ENCODE measurements around the gene SLC41A3.

Gene SLC41A3

DNA sequence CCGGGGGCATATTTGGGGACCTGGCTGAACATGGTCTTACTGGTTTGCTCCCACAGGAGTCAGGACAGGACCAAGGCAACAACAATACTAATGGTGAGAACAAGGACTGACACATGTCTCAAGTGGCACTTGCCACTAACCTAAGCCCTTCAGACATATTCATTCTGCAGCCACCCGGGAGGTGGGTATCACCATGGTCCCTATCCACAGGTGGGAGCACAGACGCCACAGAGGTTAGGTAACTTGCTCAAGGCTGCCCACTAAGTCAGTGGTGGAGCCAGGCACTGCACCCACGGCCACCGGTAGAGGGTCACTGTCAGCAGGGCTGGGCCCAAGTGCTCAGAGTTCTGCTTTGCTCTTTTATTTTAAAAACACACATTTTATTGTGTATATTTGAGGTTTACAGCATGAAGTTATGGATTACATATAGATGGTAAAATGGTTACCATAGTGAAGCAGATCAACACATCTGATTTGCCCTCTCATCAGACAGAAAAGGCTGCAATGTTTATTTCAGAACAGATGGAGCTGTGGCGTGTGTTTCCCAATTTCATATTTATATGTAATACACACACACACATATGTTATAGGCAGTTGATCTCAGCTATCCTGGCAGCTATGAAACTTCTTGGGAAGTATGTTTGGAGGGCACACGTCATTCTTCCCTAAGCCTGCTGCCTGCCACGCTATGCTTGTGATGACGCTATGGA is 30.0 kb upstream of the SLC41A3 start:
- Mint-ChIP-seq H3K36me3 (no peaks in the 10 kb centered on the region), H3K4me1 (no peaks in the 10 kb centered on the region), H3K4me3 (no peak overlapping the region), H3K9me3 (no peaks in the 10 kb centered on the region), H3K27me3 (peaks cover 4% of the 10 kb centered on the region), H3K27ac (no peak overlapping the region)
- ATAC-seq (ENCODE audit: low read depth) (peak; percentile 57), DNase-seq (ENCODE audit: low spot score in 2 of 2) (no peak)

DNA sequence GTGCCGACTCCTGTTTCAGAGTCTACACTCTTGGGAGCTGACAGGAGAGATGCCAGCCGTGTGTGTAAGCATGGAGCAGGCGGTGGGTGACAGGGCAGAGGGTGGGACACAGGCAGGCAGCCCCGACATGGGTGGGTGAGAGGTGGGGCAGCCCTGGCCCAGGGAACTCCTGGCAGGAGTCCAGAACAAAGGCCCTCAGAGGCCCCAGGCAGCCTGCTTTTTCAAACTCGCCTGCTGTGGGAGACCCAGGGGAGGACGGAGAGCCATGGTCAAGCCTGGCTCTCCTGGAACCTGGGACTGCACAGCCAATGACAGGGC is 29.3 kb upstream of the SLC41A3 start:
- ATAC-seq (ENCODE audit: low read depth) (no peak), DNase-seq (ENCODE audit: low spot score in 2 of 2) (no peak)
- H3K27me3 Mint-ChIP-seq = peaks cover under 1% of the 10 kb centered on the region
- H3K4me3 Mint-ChIP-seq = no peak overlapping the region
- no peaks in the 10 kb centered on the region for H3K4me1 Mint-ChIP-seq
- no peak overlapping the region for H3K27ac Mint-ChIP-seq
- H3K9me3 Mint-ChIP-seq = no peaks in the 10 kb centered on the region
- no peaks in the 10 kb centered on the region for H3K36me3 Mint-ChIP-seq

DNA sequence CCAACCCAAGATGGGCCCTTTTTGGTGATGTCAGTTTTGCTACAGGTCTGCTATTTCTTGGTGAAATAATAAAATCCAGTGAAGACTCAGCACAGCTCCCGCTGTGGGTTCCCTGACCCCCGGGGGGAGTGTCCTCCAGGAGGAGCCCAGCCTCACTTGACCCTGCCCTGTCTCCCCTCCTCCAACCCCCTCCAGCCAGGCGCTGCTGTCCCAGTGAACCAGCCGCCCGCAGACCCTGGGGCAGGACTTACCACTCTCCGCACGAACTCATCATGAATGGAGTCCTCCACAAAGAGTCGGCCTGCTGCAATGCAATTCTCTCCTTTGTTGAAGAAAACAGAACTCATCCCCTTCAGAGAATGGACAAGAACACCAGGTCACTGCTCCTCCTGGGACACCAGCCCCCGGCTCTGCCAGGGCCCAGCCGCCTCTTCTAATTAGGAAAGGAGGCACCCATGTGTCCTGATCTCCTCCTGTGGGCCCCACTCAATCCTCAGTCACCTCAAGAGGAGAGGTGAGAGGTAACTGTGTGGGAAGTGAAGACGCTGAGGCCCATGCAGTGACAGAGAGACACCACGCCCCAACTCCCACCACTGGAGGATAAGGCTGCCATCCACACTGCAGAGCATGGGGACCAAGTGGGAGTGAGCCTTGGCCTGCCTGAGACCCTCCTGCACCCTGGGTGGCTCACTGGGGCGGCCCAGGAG is 28.8 kb upstream of the SLC41A3 start:
- no peak overlapping the region for H3K27ac Mint-ChIP-seq
- H3K9me3 Mint-ChIP-seq = no peaks in the 10 kb centered on the region
- no peak overlapping the region for H3K4me3 Mint-ChIP-seq
- no peaks in the 10 kb centered on the region for H3K36me3 Mint-ChIP-seq
- no peaks in the 10 kb centered on the region for H3K27me3 Mint-ChIP-seq
- no peaks in the 10 kb centered on the region for H3K4me1 Mint-ChIP-seq
- no peak for DNase-seq (ENCODE audit: low spot score in 2 of 2)
- ATAC-seq (ENCODE audit: low read depth) = no peak

DNA sequence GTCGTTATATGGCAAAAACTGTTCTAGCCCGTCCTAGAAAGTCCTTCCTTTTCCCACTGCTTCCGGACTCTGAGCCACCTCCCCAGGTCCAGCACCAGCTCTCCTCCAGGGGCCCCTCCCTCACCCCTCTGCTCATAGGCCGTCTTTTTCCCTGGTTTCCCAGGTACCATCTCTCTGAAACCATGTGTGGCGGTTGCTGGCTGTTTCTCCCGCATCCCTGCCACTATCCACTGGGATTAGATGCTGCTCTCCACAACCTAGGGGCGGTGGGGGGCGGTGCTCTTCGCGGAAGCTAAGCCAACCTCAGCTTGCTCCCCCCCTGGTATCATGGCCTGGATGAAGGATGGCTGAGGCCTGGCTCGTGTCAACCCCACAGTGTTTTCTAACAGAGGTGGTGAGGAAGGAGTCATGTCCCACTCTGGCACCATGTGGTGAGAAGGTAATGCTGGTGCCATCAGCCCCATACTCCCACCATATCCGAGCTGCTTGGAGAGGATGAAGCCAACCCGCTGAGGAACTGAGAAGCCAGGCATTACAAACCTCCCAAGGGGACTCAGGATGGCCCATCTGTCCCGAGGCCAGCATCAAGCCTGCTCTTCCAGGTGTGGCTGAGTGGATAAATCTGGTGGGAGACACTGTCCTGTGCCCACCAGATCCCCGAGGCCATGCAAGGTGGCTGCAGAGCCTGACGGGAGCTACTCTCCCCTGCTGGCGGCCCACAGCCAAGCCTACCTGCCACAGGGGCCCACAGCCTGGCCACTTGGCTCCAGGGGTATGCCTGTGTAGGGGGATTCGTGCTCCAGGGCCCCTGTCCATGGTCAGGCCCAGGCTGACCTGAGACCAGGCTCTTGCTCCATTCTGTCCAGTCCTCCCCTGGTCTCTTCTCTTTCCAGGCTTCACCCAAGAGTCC is 27.9 kb upstream of the SLC41A3 start:
- H3K4me3 Mint-ChIP-seq = no peak overlapping the region
- H3K4me1 Mint-ChIP-seq = no peaks in the 10 kb centered on the region
- DNase-seq (ENCODE audit: low spot score in 2 of 2) (no peak), ATAC-seq (ENCODE audit: low read depth) (no peak)
- H3K9me3 Mint-ChIP-seq = no peaks in the 10 kb centered on the region
- no peak overlapping the region for H3K27ac Mint-ChIP-seq
- H3K36me3 Mint-ChIP-seq = no peaks in the 10 kb centered on the region
- no peaks in the 10 kb centered on the region for H3K27me3 Mint-ChIP-seq

DNA sequence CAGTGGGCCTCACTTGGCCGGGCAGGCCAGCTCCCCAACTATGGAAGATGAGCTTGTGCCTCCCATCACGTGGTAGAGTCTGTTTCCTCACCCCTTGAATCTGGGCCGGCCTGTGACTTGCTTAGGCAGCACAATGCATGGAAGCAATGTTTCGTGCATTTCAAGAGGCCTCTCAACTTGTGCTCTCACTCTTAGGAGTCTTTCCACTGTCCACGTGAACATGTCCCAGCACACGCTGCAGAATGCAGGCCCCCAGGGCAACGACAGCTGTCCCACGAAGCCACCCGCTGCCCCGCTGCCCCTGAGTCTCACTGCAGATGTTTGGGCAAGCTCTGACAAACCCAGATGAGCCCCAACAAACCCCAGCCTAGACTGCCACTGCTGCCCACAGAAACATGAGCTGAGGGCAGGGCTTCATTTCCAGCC is 27.2 kb upstream of the SLC41A3 start:
- Mint-ChIP-seq H3K9me3 (no peaks in the 10 kb centered on the region), H3K27me3 (no peaks in the 10 kb centered on the region), H3K4me1 (no peaks in the 10 kb centered on the region), H3K4me3 (no peak overlapping the region), H3K36me3 (no peaks in the 10 kb centered on the region), H3K27ac (no peak overlapping the region)
- ATAC-seq (ENCODE audit: low read depth) (no peak), DNase-seq (ENCODE audit: low spot score in 2 of 2) (no peak)

DNA sequence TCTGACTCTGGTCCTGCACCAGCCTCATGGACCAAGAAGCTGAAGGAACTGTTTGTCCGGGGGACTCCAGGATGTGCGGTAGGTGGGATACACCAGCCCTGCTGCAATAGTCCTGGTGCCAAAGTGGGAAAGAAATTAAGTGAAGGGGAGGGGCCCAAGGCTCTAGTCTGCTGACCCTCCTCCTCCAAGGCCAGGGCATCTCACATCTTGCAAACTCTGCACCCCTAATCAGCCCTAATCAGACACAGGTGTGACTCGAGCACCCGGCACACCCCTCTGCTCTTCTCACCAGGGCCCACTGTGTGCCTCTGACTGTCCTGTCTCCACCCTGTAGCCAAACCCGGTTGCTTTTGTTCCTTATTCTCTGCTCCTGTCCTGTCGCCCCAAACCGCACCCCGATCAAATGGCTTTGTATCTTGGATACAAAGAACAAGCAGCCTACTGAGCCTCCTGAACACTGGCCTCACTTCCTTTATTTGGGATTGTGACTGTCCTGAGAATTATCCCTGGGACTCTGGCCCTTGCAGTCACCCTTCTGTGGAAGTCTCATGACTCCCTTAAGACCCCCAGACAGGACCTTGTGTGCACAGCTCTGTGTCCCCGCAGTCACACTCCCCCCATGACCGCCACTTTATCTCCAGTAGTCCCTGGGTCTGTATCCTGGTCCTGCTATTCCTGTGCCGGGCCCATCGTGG is 26.7 kb upstream of the SLC41A3 start:
- Mint-ChIP-seq H3K4me3 (no peak overlapping the region), H3K27ac (no peak overlapping the region), H3K27me3 (no peaks in the 10 kb centered on the region), H3K4me1 (no peaks in the 10 kb centered on the region), H3K36me3 (no peaks in the 10 kb centered on the region), H3K9me3 (no peaks in the 10 kb centered on the region)
- DNase-seq (ENCODE audit: low spot score in 2 of 2) (no peak), ATAC-seq (ENCODE audit: low read depth) (no peak)

DNA sequence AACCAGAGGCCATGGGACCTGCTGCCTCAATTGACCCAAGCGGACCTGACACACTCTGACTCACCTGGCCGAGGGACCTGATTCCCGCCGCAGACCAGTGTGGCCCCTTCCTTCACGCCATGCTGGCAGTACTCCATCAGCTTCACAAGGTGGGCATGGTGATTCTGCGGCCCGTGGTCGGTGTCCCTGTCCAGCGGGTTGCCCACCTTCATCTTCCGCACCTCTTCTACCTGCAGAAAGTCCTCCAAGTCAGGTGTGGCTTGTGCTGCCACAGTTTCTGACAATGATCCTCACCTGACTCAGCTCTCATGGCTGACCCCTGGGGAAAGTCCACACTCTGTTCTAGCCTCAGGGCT is 25.9 kb upstream of the SLC41A3 start:
- Mint-ChIP-seq H3K4me3 (no peak overlapping the region), H3K9me3 (no peaks in the 10 kb centered on the region), H3K27ac (no peak overlapping the region), H3K27me3 (no peaks in the 10 kb centered on the region), H3K4me1 (no peaks in the 10 kb centered on the region), H3K36me3 (no peaks in the 10 kb centered on the region)
- DNase-seq (ENCODE audit: low spot score in 2 of 2) (no peak), ATAC-seq (ENCODE audit: low read depth) (no peak)

DNA sequence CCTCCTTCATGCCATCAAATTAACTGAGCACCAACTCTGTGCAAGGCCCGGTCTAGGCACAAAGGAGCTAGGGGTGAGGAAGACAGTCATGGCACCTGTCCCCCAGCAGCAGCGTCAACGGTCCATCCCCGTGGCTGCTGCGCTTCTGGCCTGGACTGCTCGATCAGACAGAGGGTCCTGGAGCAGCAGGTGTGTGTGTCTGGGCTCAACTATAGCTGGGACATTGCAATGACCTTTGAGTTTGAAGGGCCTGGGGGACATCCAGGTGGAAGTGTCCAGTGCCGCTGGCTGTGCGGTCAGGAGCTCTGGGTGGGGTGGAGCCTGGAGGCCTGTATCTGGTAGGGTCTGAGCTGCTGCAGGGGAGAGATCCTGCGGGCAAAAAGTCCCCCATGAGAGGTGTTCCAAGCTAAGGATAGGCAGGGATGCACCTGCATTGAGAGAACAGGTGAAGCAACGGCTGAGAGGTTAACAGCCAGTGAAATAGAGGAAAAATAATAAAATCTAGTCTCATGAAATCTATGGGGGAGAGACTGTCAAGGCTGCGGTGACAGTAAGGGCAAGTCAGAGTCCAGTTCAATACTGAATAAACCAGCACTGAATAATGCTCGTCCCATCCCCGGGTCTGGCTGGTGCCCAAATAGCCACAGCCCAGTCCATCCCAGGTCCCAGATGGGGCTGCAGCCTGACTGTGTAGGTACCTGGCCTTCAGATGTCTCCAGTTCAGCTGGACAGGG is 25.4 kb upstream of the SLC41A3 start:
- no peaks in the 10 kb centered on the region for H3K9me3 Mint-ChIP-seq

DNA sequence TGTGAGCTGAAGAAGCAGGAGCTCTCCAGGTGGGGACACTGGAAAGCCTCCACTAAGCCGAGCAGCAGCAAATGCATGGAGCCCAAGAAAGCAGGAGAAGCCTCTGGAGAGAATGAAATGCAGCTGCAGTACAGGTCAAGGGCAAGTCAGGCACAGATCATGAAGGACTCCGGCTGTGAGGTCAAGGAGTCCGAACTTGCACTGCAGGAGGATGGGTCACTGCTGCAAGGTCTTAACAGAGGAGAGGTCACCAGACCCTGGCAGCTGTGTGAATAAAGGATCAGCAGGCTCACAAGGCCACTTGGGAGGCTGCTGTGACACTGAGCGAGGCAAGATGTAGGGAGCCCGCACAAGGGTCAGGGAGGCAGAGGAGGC is 24.7 kb upstream of the SLC41A3 start:
- no peak overlapping the region for H3K4me3 Mint-ChIP-seq
- no peaks in the 10 kb centered on the region for H3K4me1 Mint-ChIP-seq
- H3K27ac Mint-ChIP-seq = no peak overlapping the region
- ATAC-seq (ENCODE audit: low read depth) = no peak
- no peaks in the 10 kb centered on the region for H3K27me3 Mint-ChIP-seq
- no peaks in the 10 kb centered on the region for H3K9me3 Mint-ChIP-seq
- no peaks in the 10 kb centered on the region for H3K36me3 Mint-ChIP-seq
- no peak for DNase-seq (ENCODE audit: low spot score in 2 of 2)

More for the DNA sequence above, 25.4 kb upstream of the SLC41A3 start:
- Mint-ChIP-seq H3K27me3 (no peaks in the 10 kb centered on the region), H3K36me3 (no peaks in the 10 kb centered on the region), H3K4me3 (no peak overlapping the region), H3K27ac (no peak overlapping the region), H3K4me1 (no peaks in the 10 kb centered on the region)
- DNase-seq (ENCODE audit: low spot score in 2 of 2) (no peak), ATAC-seq (ENCODE audit: low read depth) (no peak)

DNA sequence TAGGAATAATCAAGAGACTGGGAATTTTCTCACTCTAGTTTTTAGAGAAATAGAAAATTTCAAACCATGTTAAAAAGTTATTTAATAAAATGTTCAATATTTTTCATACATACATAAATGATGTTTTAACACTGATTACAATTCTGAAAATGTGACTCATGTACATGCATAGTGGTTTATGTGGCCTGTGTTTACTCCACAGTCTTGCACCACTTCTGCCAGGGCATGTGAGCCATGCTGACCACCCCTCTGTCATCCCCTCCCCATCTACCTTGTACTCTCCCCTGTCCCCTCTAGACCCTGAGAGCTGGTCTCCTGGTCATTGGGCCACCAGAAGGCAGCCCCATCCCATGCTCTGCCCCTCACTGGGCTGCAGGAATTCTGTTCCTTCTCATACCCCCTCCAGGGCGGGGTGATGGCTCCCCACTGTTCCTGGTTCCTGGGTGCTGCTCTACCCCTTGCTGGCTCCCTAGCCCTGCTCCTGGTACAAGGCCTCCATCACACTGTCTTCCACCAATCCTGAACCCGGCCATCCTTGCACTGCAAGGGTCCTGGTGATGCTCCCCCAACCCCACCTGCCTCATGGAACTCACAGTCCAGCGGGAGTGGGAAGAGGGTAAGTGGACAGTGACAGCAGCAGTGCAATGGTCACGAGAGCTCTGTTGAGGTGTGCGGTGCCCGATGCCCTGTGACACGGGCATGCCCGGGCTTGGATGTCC is 24.2 kb upstream of the SLC41A3 start:
- no peaks in the 10 kb centered on the region for H3K9me3 Mint-ChIP-seq
- ATAC-seq (ENCODE audit: low read depth) = no peak

DNA sequence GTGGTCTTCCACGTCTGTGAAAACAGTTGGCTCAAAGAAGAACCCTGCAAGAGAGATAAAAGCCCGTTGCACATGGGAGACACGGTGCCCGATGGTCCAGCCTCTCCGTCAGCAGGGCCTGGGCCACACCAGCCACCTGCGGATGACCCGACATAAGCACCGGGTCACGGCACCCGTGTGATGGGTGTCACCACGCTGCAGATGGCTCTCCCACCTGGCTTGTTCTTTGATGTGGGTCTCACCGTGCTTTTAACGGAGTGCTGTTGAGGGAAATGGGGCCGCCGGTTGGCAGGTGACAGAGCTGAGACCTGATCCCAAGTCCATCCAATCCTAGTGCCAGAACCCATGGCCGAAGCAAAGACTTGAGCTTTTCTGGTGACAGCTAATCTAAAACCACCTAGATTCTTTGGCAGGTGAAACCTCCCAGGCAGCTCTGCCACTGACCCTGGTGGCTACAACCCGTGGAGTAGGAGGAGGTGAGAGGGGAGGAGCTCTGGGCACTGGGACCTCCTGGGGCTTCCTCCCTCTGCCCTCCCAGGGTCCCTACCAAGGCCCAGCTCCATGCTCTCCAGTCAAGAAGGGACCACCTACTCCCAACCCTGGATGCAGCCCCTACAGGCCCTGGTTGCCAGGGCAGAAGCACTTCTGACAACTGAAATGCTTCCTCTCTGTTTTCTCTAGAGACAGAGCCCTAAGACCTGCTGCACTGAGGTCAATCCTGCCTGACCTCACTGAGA is 23.4 kb upstream of the SLC41A3 start:
- no peaks in the 10 kb centered on the region for H3K36me3 Mint-ChIP-seq
- ATAC-seq (ENCODE audit: low read depth) (no peak), DNase-seq (ENCODE audit: low spot score in 2 of 2) (no peak)
- H3K27me3 Mint-ChIP-seq = peaks cover 4% of the 10 kb centered on the region
- no peaks in the 10 kb centered on the region for H3K9me3 Mint-ChIP-seq
- H3K4me3 Mint-ChIP-seq = no peak overlapping the region
- H3K27ac Mint-ChIP-seq = no peak overlapping the region
- no peaks in the 10 kb centered on the region for H3K4me1 Mint-ChIP-seq

More for the DNA sequence above, 24.2 kb upstream of the SLC41A3 start:
- Mint-ChIP-seq H3K4me3 (no peak overlapping the region), H3K27me3 (peaks cover 3% of the 10 kb centered on the region), H3K36me3 (no peaks in the 10 kb centered on the region), H3K27ac (no peak overlapping the region), H3K4me1 (no peaks in the 10 kb centered on the region)
- DNase-seq (ENCODE audit: low spot score in 2 of 2) = no peak

DNA sequence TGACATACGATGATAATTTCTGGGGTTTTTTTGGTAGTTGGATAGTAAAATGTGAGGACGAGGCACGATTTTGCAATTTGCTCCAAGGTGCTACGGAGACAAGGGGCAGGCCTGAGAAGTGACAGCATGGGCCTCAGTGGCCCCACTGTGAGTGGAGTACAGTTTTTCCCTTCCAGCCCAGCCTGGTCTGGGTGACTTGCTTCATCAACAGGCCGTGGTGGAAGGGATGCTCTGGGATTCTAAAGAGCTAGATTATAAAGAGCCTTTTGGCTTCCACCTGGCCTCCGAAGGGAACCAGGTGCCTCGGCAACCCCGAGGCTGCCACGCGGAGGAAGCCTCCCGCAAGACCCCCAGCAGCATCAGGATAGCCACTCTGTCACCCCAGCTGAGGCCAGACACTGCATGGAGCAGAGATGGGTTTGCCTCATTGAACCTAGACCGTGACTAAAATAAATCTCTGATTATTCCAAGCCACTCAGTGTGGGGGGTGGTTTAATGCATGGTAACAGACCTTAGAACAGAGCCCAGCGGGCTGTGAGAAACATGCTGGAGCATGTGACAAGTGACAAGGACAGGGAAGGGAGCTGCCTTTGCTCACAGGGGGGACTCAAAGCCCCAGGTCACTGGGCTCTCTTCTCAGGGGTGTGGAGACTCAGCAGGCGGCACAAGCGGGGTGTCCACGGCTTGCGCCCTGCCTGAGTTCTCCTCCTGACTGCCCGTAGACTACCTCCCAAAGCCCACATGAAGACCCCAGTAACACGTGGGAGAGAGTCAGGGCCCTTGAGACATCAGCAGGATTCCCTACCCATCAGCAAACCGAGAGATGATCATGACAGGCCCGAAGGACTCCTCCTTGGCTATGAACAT is 22.6 kb upstream of the SLC41A3 start:
- DNase-seq (ENCODE audit: low spot score in 2 of 2) (no peak), ATAC-seq (ENCODE audit: low read depth) (no peak)
- Mint-ChIP-seq H3K27me3 (peaks cover 8% of the 10 kb centered on the region), H3K36me3 (no peaks in the 10 kb centered on the region), H3K27ac (no peak overlapping the region), H3K4me3 (no peak overlapping the region), H3K9me3 (no peaks in the 10 kb centered on the region), H3K4me1 (no peaks in the 10 kb centered on the region)
